CD4-positive, alpha-beta T cell treated with Interleukin-4 for 4 hours (primary cell): ENCODE measurements around the gene JCAD.
"Not testable (repeated sequence)": the region's sequence is repeated elsewhere in the genome, so short reads cannot be mapped to it uniquely, and the experiment has no call there.

Source experiments
- DNase-seq: peaks from one replicate; pipeline ENCODE4 v3.0.0-alpha.2; 2020

The JCAD gene

GRCh38 chr10:30042820-30043219, 16.6 kb downstream of the JCAD start:
- no peak for DNase-seq

- DNase-seq, result no peak
Observed at GRCh38 chr10:30041196-30042105, 17.9 kb downstream of the JCAD start.

GRCh38 chr10:30040597-30040996, 18.8 kb downstream of the JCAD start:
- no peak for DNase-seq

- DNase-seq, result no peak
Observed at GRCh38 chr10:30039988-30040387, 19.4 kb downstream of the JCAD start.

GRCh38 chr10:30039567-30039966, 19.8 kb downstream of the JCAD start:
- DNase-seq, result no peak

GRCh38 chr10:30038781-30039536, 20.4 kb downstream of the JCAD start:
- no peak for DNase-seq

GRCh38 chr10:30037620-30038336, 21.6 kb downstream of the JCAD start:
- no peak for DNase-seq

GRCh38 chr10:30036811-30037210, 22.6 kb downstream of the JCAD start:
- DNase-seq, result no peak

- no peak for DNase-seq
Observed at GRCh38 chr10:30036341-30036740, 23.0 kb downstream of the JCAD start.

GRCh38 chr10:30034433-30035137, 24.8 kb downstream of the JCAD start:
- no peak for DNase-seq

- DNase-seq, result no peak
Observed at GRCh38 chr10:30032125-30032524, 27.3 kb downstream of the JCAD start.

GRCh38 chr10:30029872-30030256, 29.5 kb downstream of the JCAD start:
- DNase-seq, result no peak

- DNase-seq, result no peak
Observed at GRCh38 chr10:30029164-30029871, 30.1 kb downstream of the JCAD start.

GRCh38 chr10:30028738-30029030, 30.7 kb downstream of the JCAD start:
- no peak for DNase-seq

- peak; percentile 6 for DNase-seq
Observed at GRCh38 chr10:30028006-30028737, 31.2 kb downstream of the JCAD start.

GRCh38 chr10:30027057-30028005, 32.1 kb downstream of the JCAD start:
- peak; percentile 84 for DNase-seq

- no peak for DNase-seq
Observed at GRCh38 chr10:30026578-30026977, 32.8 kb downstream of the JCAD start.

- no peak for DNase-seq
Observed at GRCh38 chr10:30026080-30026479, 33.3 kb downstream of the JCAD start.

- not testable (repeated sequence) for DNase-seq
Observed at GRCh38 chr10:30025428-30025827, 34.0 kb downstream of the JCAD start.

GRCh38 chr10:30022590-30022989, 36.8 kb downstream of the JCAD start:
- DNase-seq, result no peak
